ENCODE results near the gene SMIM45.

Gene SMIM45

DNA sequence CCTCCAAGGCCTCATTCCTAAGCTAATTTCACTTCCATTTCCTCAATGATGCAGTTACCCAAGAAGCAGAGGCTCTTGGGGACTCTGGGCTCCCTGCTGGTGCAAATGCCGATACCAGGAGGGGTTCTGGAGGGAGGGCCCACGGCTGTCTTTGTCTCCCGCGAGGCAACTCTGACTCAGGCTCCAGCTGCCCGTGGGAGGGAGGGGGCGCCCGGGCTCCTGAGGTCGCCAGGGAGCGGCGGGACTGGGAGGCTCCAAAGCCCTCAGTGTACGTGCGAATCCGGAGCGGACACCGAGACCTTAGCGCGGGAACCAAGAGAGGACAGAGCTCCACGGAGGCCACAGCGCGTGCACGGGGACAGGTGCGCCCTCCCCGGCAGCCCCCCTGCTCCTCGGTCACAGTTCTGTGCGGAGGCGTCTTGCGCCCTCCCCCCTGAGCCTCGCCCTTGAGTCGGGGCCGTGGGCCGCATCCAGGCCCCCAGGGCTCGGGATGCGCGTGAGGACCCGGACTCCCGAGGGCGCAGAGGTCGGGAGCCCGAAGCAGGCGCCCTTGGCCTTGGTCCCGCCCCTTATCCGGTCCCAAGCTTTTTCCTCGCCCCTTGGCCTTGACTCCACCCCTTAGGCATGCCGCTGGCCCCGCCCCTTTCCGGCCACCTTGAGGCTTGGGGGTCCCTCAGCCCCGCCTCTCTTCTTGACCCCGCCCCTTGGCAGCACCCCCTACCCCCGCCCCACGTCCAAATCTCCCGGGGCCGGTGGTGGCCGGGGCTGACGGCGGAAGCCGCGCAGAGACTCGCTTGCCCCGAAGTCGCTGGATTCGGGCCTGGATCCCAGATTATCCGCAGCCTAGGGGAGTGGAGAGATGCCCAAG is 32.4 kb upstream of the SMIM45 start:
- no peaks in the 10 kb centered on the region for H3K36me3 ChIP-seq
- no peak overlapping the region for H3K27ac ChIP-seq
- TF ChIP-seq, protein P1, sequence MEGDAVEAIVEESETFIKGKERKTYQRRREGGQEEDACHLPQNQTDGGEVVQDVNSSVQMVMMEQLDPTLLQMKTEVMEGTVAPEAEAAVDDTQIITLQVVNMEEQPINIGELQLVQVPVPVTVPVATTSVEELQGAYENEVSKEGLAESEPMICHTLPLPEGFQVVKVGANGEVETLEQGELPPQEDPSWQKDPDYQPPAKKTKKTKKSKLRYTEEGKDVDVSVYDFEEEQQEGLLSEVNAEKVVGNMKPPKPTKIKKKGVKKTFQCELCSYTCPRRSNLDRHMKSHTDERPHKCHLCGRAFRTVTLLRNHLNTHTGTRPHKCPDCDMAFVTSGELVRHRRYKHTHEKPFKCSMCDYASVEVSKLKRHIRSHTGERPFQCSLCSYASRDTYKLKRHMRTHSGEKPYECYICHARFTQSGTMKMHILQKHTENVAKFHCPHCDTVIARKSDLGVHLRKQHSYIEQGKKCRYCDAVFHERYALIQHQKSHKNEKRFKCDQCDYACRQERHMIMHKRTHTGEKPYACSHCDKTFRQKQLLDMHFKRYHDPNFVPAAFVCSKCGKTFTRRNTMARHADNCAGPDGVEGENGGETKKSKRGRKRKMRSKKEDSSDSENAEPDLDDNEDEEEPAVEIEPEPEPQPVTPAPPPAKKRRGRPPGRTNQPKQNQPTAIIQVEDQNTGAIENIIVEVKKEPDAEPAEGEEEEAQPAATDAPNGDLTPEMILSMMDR (IDR thresholded peaks at IDR 0.05), result no peak
- no peaks in the 10 kb centered on the region for H3K9me3 ChIP-seq
- H3K4me3 ChIP-seq (ENCODE audit: low read depth in 1 of 2, low read length in 1 of 2), result peak overlapping the region; percentile 4 to 41
- peaks cover 100% of the 10 kb centered on the region for H3K27me3 ChIP-seq
- peaks cover 19 to 27% of the 10 kb centered on the region in 2 experiments for H3K4me1 ChIP-seq (ENCODE audit: control insufficient read depth in 1 of 2, insufficient read depth in 1 of 2, low read depth in 1 of 2, low read length in 1 of 2)

GRCh38 chr22:41920271-41920976 is 31.5 kb upstream of the SMIM45 start:
- peaks cover 19 to 21% of the 10 kb centered on the region in 2 experiments for H3K4me1 ChIP-seq (ENCODE audit: control insufficient read depth in 1 of 2, insufficient read depth in 1 of 2, low read depth in 1 of 2, low read length in 1 of 2)
- no peaks in the 10 kb centered on the region for H3K9me3 ChIP-seq
- no peaks in the 10 kb centered on the region for H3K36me3 ChIP-seq
- H3K27me3 ChIP-seq, result peaks cover 100% of the 10 kb centered on the region
- peak overlapping the region in 1 of 2 experiments; percentile 41 for H3K4me3 ChIP-seq (ENCODE audit: low read depth in 1 of 2, low read length in 1 of 2)
- TF ChIP-seq, protein P1 (IDR thresholded peaks at IDR 0.05), result no peak
- H3K27ac ChIP-seq, result no peak overlapping the region

- Histone ChIP-seq H3K4me3 (ENCODE audit: low read depth in 1 of 2, low read length in 1 of 2) (no peak overlapping the region), H3K27me3 (peaks cover 100% of the 10 kb centered on the region), H3K4me1 (ENCODE audit: control insufficient read depth in 1 of 2, insufficient read depth in 1 of 2, low read depth in 1 of 2, low read length in 1 of 2) (peaks cover 19 to 30% of the 10 kb centered on the region in 2 experiments), H3K36me3 (no peaks in the 10 kb centered on the region), H3K27ac (no peak overlapping the region), H3K9me3 (no peaks in the 10 kb centered on the region)
- TF ChIP-seq, protein P1 (IDR thresholded peaks at IDR 0.05), result no peak
These were observed 29.6 kb upstream of the SMIM45 start for GRCh38 chr22:41922328-41922727.

- H3K27ac ChIP-seq, result no peak overlapping the region
- peaks cover 17 to 28% of the 10 kb centered on the region in 2 experiments for H3K4me1 ChIP-seq (ENCODE audit: control insufficient read depth in 1 of 2, insufficient read depth in 1 of 2, low read depth in 1 of 2, low read length in 1 of 2)
- H3K9me3 ChIP-seq, result no peaks in the 10 kb centered on the region
- H3K27me3 ChIP-seq, result peaks cover 100% of the 10 kb centered on the region
- TF ChIP-seq, protein P1 (IDR thresholded peaks at IDR 0.05), result no peak
- H3K4me3 ChIP-seq (ENCODE audit: low read depth in 1 of 2, low read length in 1 of 2), result no peak overlapping the region
- H3K36me3 ChIP-seq, result no peaks in the 10 kb centered on the region
These were observed 28.9 kb upstream of the SMIM45 start for GRCh38 chr22:41922940-41923594.

DNA sequence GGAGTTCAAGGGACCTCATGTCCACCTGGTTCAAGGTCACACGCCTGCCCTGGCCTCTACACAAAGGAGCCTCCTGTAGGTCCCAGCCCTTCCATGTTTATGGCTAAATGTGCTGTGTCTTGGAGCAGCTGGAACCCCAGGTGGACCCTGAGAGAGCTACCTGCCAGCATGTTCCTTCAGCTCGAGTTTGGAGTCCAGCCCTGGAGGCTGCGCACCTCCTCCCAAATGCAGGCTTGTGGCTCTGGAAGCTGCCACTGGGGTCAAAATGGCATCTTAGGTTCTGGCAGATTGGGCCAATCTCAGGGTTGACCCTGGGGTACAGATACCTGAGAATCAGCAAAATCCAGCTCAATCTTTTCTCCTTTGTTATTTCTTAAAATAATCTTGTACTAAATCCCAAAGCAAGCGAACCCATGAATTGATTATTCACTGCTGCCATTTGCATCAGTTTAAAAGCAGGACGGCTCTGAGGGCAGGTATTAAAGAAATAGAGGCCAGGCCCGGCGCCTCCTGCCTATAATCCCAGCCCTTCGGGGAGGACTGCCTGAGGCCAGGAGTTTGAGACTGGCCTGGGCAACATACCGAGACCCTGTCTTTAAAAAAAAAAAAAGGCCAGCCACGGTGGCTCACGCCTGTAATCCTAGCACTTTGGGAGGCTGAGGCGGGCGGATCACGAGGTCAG is 28.2 kb upstream of the SMIM45 start:
- TF ChIP-seq, protein P1 (IDR thresholded peaks at IDR 0.05), result no peak
- Histone ChIP-seq H3K27ac (no peak overlapping the region), H3K27me3 (peaks cover 100% of the 10 kb centered on the region), H3K36me3 (no peaks in the 10 kb centered on the region), H3K9me3 (no peaks in the 10 kb centered on the region), H3K4me1 (ENCODE audit: control insufficient read depth in 1 of 2, insufficient read depth in 1 of 2, low read depth in 1 of 2, low read length in 1 of 2) (peaks cover 15 to 25% of the 10 kb centered on the region in 2 experiments), H3K4me3 (ENCODE audit: low read depth in 1 of 2, low read length in 1 of 2) (no peak overlapping the region)

Measured in neutrophil (primary cell).